ENCODE results near the gene ZNF66.
"Not testable (repeated sequence)": the region's sequence is repeated elsewhere in the genome, so short reads cannot be mapped to it uniquely, and the experiment has no call there.

ZNF66 gene
- total RNA-seq = 8.2 to 12.9 (median 10.6) reads per million in 4 experiments

- DNase-seq = peak; percentile 93
Measured at GRCh38 chr19:20776083-20777076, at the start of gene ZNF66. ZNF66 (plus strand) TSS chr19:20776304; CDS start chr19:20776448, 144 bp downstream.

GRCh38 chr19:20750169-20750568, 25.9 kb upstream of the ZNF66 start:
- DNase-seq = not testable (repeated sequence)

- DNase-seq = not testable (repeated sequence)
Measured at GRCh38 chr19:20752291-20752690, 23.8 kb upstream of the ZNF66 start.

- DNase-seq = not testable (repeated sequence)
Measured at GRCh38 chr19:20769225-20769736, 6.8 kb upstream of the ZNF66 start.

- no peak for DNase-seq
Measured at GRCh38 chr19:20787786-20788185, 11.7 kb downstream of the ZNF66 start.

GRCh38 chr19:20791806-20792205, 15.7 kb downstream of the ZNF66 start:
- no peak for DNase-seq

- DNase-seq = not testable (repeated sequence)
Measured at GRCh38 chr19:20806311-20807262, 30.5 kb downstream of the ZNF66 start.

GRCh38 chr19:20840371-20840770, 64.3 kb downstream of the ZNF66 start:
- DNase-seq = no peak

Measured in effector CD8-positive, alpha-beta T cell (primary cell).